ENCODE measurements around the gene BUB1.
"Not testable (repeated sequence)": the region's sequence is repeated elsewhere in the genome, so short reads cannot be mapped to it uniquely, and the experiment has no call there.

Gene BUB1

GRCh38 chr2:110690083-110690965 lies 12.5 kb upstream of the BUB1 start:
- no peak for DNase-seq

DNA sequence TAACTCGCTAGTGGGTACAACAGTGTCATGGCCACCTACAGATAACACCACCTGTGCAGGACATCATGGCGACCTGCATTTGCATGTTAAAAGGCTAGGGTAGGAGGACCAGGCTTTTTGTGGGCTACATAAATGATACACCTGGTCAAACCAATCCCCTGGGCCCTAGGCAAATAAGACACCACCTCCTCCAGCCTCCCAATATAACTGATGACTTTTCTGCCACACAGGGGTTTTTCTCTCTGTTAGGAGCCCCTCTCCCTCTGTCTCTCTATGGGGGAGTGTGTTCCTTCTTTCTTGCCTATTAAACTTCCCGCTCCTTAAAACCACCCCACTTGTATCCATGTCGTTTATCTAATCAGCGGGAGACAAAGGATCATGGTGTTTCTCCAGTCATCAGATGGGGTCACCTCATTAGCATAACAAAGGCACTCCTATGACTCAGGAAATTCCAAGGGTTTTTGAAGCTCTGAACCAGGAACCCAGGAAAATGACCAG lies 10.8 kb upstream of the BUB1 start:
- no peak for DNase-seq

- DNase-seq = not testable (repeated sequence)
Measured at GRCh38 chr2:110687775-110688484, 10.1 kb upstream of the BUB1 start.

- DNase-seq = no peak
Measured at GRCh38 chr2:110682872-110683271, 5.0 kb upstream of the BUB1 start.

- DNase-seq = no peak
Measured at GRCh38 chr2:110682267-110682666, 4.4 kb upstream of the BUB1 start.

DNA sequence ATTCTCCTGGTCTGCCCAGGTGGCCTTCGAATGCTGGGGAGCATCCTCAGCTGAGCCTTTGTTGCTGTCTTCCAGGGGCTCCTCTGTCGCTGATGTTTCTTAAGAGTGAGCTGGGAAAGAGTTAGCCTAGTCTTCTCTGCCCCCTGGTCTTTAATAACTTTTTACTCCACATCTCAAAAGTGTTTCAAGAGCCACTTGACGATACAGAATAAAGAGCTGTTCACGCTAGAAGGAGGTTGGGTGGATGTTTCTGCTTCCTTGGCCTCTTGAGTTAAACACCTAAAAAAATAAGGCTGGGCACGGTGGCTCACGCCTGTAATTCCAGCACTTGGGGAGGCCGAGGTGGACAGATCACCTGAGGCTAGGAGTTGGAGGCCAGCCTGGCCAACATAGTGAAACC lies 2.8 kb upstream of the BUB1 start:
- DNase-seq = no peak

GRCh38 chr2:110679865-110680264 lies 2.0 kb upstream of the BUB1 start:
- DNase-seq = no peak

- no peak for DNase-seq
Measured at GRCh38 chr2:110679337-110679707, 1.5 kb upstream of the BUB1 start.

GRCh38 chr2:110678457-110679336 lies 834 bp upstream of the BUB1 start:
- peak; percentile 24 for DNase-seq

GRCh38 chr2:110677080-110677479 lies 783 bp downstream of the BUB1 start:
- no peak for DNase-seq

- no peak for DNase-seq
Measured at GRCh38 chr2:110675679-110676078, 2.2 kb downstream of the BUB1 start.

GRCh38 chr2:110674620-110675555 lies 3.0 kb downstream of the BUB1 start:
- no peak for DNase-seq

- DNase-seq = no peak
Measured at GRCh38 chr2:110673201-110673600, 4.7 kb downstream of the BUB1 start.

- no peak for DNase-seq
Measured at GRCh38 chr2:110670826-110671225, 7.0 kb downstream of the BUB1 start.

DNA sequence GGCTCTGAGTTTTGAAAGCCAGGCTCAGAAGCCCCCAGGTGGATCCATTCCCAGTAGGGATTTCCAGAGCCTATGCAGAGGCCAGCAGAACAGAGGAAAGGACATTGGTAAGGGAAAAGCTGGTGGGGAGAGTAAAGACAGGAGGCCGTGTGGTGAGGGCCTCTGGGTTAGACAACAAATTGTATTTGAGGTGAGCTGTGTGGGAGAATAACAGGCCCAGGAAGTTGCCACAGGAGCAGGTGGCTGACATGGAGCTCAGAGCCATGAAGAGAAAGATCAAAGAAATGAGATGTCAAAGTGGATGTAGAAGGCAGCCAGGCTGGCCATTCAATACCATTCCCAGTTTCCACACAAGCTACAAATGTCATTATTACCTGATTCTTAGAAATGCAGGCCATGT lies 8.8 kb downstream of the BUB1 start:
- DNase-seq = no peak

DNA sequence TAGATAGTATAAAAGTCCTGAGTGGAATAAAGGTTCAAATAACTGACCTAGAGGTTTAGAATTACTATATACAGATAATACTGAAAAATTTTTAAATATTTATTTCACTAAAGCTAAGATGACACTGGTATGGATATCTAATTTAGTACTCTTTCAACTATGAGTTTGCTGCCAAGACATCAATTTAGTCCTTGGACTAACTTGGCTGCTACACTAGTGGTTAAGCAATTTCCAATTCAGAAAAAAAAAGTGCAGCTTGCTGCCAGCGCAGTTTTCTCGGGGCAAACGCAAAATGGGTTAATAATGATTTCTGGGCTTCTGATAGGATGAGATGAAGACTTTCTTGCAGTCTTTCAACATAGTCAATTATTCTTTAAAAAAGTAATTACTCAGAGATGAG lies 10.8 kb downstream of the BUB1 start:
- DNase-seq = no peak

DNA sequence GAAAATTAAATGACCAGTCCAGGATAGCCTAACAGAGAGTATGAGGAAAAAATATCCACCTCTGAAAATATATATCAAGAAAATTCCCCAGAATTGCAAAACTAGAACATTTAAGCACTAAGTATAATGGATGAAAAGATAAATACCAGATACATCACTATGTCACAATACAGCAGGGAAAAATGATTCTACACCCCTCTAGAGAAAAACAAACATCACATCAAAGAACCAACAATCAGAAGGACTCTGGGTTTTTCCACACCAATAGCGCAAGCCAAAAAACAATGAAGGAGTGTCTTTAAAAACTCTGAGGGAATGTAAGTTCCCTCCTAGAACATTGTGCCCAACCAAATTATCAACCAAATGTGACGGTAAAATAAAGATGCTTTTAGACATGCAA lies 13.7 kb downstream of the BUB1 start:
- DNase-seq = no peak

GRCh38 chr2:110662560-110662959 lies 15.3 kb downstream of the BUB1 start:
- DNase-seq = no peak

DNA sequence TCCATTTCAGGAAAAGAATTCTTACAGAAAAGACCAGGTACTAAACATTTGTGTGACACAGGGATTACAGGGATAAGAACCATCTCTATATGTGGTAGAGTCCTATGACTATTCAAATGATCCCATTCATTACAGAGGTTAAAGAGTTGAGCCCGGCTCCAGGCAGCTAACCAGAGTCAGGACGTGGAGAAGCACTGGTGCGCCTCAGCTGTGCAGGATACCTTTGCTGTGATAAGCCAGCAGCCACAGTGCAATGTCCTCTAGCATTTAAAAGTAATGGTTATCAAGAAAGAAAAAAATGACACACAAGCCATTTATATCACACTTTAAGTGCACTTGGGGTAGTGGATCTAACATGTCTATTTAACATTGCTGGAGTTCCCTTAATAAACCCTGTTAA lies 17.3 kb downstream of the BUB1 start:
- no peak for DNase-seq

DNA sequence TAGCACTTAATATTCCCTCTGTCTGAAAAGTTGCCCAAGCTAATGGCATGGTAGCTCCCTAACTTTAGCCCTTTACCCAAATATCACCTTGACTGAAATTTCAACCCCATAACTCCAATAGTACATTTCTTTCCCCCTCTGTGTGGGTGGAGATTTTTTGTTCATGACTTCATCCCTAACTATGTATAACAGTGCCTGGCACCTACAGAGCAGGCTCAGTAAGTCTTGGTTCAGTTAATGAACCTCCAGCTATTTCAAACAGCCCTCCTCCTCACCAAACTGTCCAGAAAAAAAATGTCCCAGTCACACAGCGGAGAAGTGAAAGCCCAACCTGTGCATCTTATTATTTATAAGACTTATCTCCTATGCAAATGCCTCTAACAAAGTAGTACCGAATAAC lies 18.6 kb downstream of the BUB1 start:
- DNase-seq = no peak

- DNase-seq = no peak
Measured at GRCh38 chr2:110657724-110658305, 20.0 kb downstream of the BUB1 start.

GRCh38 chr2:110655701-110656100 lies 22.2 kb downstream of the BUB1 start:
- no peak for DNase-seq
